ENCODE data around the gene BCAP29. TPM values are rescaled to one million over a fixed set of nuclear protein-coding genes. Genes with fewer than 3 reads are reported as not detected.

The BCAP29 gene
- total and polyA plus RNA-seq, 2 donors (not counting 3 experiments of a cell fraction or from before 2014, with no cell fraction given) = 122 to 162 TPM

DNA sequence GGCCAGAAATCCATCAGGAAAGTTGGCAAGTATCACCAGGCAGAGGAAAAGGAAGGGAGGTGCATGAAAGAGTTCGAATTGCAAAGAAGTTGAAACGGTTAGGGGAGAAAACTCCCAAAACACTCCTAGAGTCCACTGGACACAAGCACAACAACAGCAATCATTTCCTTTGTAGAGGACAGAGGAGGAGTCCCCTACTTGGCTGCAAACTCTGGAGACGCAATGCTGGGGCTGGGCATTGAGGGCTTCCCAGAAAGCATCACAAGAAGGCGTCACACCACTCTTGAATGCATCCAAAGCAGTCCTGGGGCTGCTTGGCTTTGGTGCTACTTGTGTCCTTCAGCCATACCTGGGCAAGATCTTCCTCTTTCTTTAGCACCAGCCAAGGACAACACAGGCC is 62.5 kb downstream of the BCAP29 start:
- intact Hi-C loops (cut with micrococcal nuclease) (no loop called here), dilution Hi-C loops (cut with MboI; ENCODE audit: extremely low pct_ligation_motif_present, low sequenced_read_pairs) (no loop called here)
- no peak overlapping the region for H3K9ac ChIP-seq (replicated peaks; ENCODE audit: extremely low read depth, insufficient read depth, low read length)
- no peak overlapping the region for H3K4me2 ChIP-seq (ENCODE audit: insufficient read depth, low read length)
- H3K27ac ChIP-seq (ENCODE audit: insufficient read depth, low read depth, low read length) = no peak overlapping the region
- FAIRE-seq (no peak), DNase-seq (ENCODE audit: low read depth, low spot score) (no peak)
- H3K9me1 ChIP-seq (replicated peaks; ENCODE audit: control insufficient read depth, extremely low read depth, insufficient read depth, low read length) = no peaks in the 10 kb centered on the region
- no peak for TF ChIP-seq POLR2AphosphoS5 (IDR thresholded peaks at IDR 0.05; ENCODE audit: insufficient read depth, low read depth, low read length)
- no peak for TF ChIP-seq EZH2 (IDR thresholded peaks at IDR 0.05; ENCODE audit: borderline replicate concordance, low read depth, low read length, severe bottlenecking)
- TF ChIP-seq GATA2 (IDR thresholded peaks at IDR 0.05; ENCODE audit: insufficient read depth, insufficient read length, low read depth, low read length) = no peak
- no peak for TF ChIP-seq JUN (IDR thresholded peaks at IDR 0.05; ENCODE audit: borderline replicate concordance, insufficient read depth, insufficient read length, low read depth)
- no peak for TF ChIP-seq MYC (IDR thresholded peaks at IDR 0.05; ENCODE audit: low read depth, low read length)
- TF ChIP-seq FOS (IDR thresholded peaks at IDR 0.05; ENCODE audit: borderline replicate concordance, insufficient read depth, low read length) = no peak
- TF ChIP-seq POLR2A (IDR thresholded peaks at IDR 0.05; ENCODE audit: low read depth, low read length) = no peak
- TF ChIP-seq CTCF (IDR thresholded peaks at IDR 0.05; ENCODE audit: extremely low read depth in 1 of 2, insufficient read depth in 1 of 2, low read depth in 1 of 2, low read length in 2 of 2) = no peak
- TF ChIP-seq MAX (IDR thresholded peaks at IDR 0.05; ENCODE audit: insufficient read depth, insufficient read length) = no peak
- BruUV-seq (replicated peaks) = no TSS peak
- H3K27me3 ChIP-seq (ENCODE audit: control insufficient read depth in 2 of 2, insufficient read depth in 2 of 2, low read length in 2 of 2) = no peaks in the 10 kb centered on the region
- H3K4me1 ChIP-seq (ENCODE audit: control insufficient read depth, extremely low read depth, insufficient read depth, low read length) = peaks cover 3% of the 10 kb centered on the region
- H3K79me2 ChIP-seq (ENCODE audit: control insufficient read depth, insufficient read depth, low read length) = no peaks in the 10 kb centered on the region
- CTCF ChIA-PET = interaction anchor here (1.1 kb wide), 1 partner anchor 21 kb away, joined by 3 read pairs; no protein-coding TSS in a partner anchor
- no peaks in the 10 kb centered on the region for H3K36me3 ChIP-seq (ENCODE audit: control insufficient read depth in 2 of 2, extremely low read depth in 1 of 2, insufficient read depth in 2 of 2, low read length in 2 of 2)
- no peaks in the 10 kb centered on the region for H4K20me1 ChIP-seq (replicated peaks; ENCODE audit: control insufficient read depth, extremely low read depth, insufficient read depth, low read length)
- H3K9me3 ChIP-seq (replicated peaks; ENCODE audit: control insufficient read depth, insufficient read depth, low read length) = no peaks in the 10 kb centered on the region
- H2AFZ ChIP-seq (ENCODE audit: low read depth, low read length) = no peak overlapping the region
- POLR2A ChIA-PET = no interaction called here
- H3K4me3 ChIP-seq (replicated peaks in 1 of 3; ENCODE audit: insufficient read depth in 1 of 3, low read depth in 1 of 3, low read length in 3 of 3) = no peak overlapping the region

Data from endothelial cell of umbilical vein (primary cell).